ENCODE results near the gene SLC22A8. TPM values are rescaled to one million over a fixed set of nuclear protein-coding genes. Genes with fewer than 3 reads are reported as not detected.

SLC22A8 gene
- polyA plus RNA-seq, 4 donors, result 0.09 TPM; not detected in 3

Other genes starting within 250 kb of the SLC22A8 start
- gene TAF6L, start 244.4 kb downstream of the SLC22A8 start, polyA plus RNA-seq, result 10 to 100 TPM; 13.5 to 28.5 (median 16.7) TPM
- 10 to 100 TPM; 46.7 to 79.3 (median 59.2) TPM for gene TMEM179B, start 228.4 kb downstream of the SLC22A8 start, polyA plus RNA-seq
- 10 to 100 TPM; 15.7 to 31.6 (median 17.5) TPM for gene TMEM223, start 223.8 kb downstream of the SLC22A8 start, polyA plus RNA-seq
- gene NXF1, start 210.4 kb downstream of the SLC22A8 start, polyA plus RNA-seq, result 100 to 1,000 TPM in 2 of 4 donors, 10 to 100 TPM in 2; 48.2 to 188 (median 105) TPM
- gene STX5, start 183.8 kb downstream of the SLC22A8 start, polyA plus RNA-seq, result 10 to 100 TPM; 22.6 to 43.4 (median 31.7) TPM
- under 1 TPM in 1 of 4 donors, not detected in 3; 0.83 TPM for gene TEX54, start 183.0 kb downstream of the SLC22A8 start, polyA plus RNA-seq
- 10 to 100 TPM; 30.3 to 47.5 (median 35.6) TPM for gene WDR74, start 176.3 kb downstream of the SLC22A8 start, polyA plus RNA-seq
- gene SLC3A2, start 134.9 kb downstream of the SLC22A8 start, polyA plus RNA-seq, result 100 to 1,000 TPM; 124 to 200 (median 175) TPM
- 1 to 10 TPM in 1 of 4 donors, under 1 TPM in 1, not detected in 2; 0.65 to 1.1 TPM for gene CHRM1, start 94.5 kb downstream of the SLC22A8 start, polyA plus RNA-seq
- gene SLC22A6, start 30.9 kb downstream of the SLC22A8 start, polyA plus RNA-seq, result not detected
- under 1 TPM in 1 of 4 donors, not detected in 3; 0.07 TPM for gene SLC22A24, start 128.4 kb upstream of the SLC22A8 start, polyA plus RNA-seq
- under 1 TPM in 1 of 4 donors, not detected in 3; 0.01 TPM for gene SLC22A25, start 227.8 kb upstream of the SLC22A8 start, polyA plus RNA-seq

Measured in small intestine (tissue), 4 donors.